Measurements from ENCODE around the gene TYK2. TPM values are rescaled to one million over a fixed set of nuclear protein-coding genes. Genes with fewer than 3 reads are reported as not detected.

The TYK2 gene
- total and polyA plus RNA-seq, 7 donors, result 35.6 to 125 (median 47.2) TPM

- intact Hi-C loops (cut with DNase I), result no loop called here
- peaks cover 0 to 11% (median 0%) of the 10 kb centered on the region in 4 donors for H3K36me3 ChIP-seq
- no peaks in the 10 kb centered on the region for H3K4me1 ChIP-seq
- no peaks in the 10 kb centered on the region for H3K9me3 ChIP-seq
- no peak overlapping the region for H3K27ac ChIP-seq
- DNase-seq, result no peak
- H3K27me3 ChIP-seq, result no peaks in the 10 kb centered on the region
- TF ChIP-seq POLR2A (IDR thresholded peaks at IDR 0.05) (no peak), POLR2AphosphoS5 (IDR thresholded peaks at IDR 0.05) (no peak), EP300 (IDR thresholded peaks at IDR 0.05) (no peak)
- TF ChIP-seq, protein P1, sequence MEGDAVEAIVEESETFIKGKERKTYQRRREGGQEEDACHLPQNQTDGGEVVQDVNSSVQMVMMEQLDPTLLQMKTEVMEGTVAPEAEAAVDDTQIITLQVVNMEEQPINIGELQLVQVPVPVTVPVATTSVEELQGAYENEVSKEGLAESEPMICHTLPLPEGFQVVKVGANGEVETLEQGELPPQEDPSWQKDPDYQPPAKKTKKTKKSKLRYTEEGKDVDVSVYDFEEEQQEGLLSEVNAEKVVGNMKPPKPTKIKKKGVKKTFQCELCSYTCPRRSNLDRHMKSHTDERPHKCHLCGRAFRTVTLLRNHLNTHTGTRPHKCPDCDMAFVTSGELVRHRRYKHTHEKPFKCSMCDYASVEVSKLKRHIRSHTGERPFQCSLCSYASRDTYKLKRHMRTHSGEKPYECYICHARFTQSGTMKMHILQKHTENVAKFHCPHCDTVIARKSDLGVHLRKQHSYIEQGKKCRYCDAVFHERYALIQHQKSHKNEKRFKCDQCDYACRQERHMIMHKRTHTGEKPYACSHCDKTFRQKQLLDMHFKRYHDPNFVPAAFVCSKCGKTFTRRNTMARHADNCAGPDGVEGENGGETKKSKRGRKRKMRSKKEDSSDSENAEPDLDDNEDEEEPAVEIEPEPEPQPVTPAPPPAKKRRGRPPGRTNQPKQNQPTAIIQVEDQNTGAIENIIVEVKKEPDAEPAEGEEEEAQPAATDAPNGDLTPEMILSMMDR (IDR thresholded peaks at IDR 0.05), result no peak
- H3K4me3 ChIP-seq, result no peak overlapping the region
- 90 to 92% methylated on average over 5 of the region's 5 CpGs for WGBS, 2 donors
Measured at GRCh38 chr19:10306327-10306726, 74.0 kb downstream of the TYK2 start.

DNA sequence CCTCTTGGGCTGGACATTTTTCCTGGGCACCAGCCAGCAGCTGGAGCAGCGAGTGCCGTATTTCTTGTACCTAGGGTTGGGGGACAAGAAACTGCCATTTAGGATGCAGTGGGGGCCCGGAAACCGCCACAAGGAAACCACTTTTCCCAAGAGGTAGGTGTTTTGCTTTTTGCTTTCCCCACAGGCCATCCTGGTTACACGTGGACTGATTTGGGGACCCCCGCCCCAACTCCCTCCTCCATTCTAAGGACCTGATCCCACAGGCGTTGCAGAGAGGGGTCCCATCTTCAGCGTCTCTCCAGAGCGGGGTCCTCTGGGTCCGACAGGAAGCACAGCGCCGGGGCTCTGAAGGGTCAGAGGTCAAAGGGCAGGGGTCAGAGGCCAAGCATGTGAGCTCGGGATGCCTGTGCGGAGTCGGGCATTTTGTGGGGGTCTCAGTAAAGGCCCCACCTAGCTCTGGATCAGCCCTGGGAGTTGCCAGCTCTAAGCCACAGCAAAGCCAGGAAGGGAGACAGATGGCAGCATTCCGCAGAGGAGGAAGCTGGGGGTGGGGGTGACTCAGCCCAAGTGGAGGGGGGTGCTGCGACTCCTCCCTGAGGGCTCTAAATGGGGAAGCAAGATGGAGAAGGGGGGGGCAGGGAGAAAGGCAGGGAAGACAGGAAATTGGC, 75.1 kb downstream of the TYK2 start:
- Histone ChIP-seq H3K27ac (no peak overlapping the region), H3K27me3 (peaks cover 0 to 2% (median 1%) of the 10 kb centered on the region in 3 donors), H3K36me3 (peaks cover 0 to 4% (median 0%) of the 10 kb centered on the region in 4 donors), H3K4me1 (no peaks in the 10 kb centered on the region), H3K4me3 (no peak overlapping the region), H3K9me3 (no peaks in the 10 kb centered on the region)
- TF ChIP-seq POLR2AphosphoS5 (IDR thresholded peaks at IDR 0.05) (no peak), EP300 (IDR thresholded peaks at IDR 0.05) (no peak), POLR2A (IDR thresholded peaks at IDR 0.05) (no peak)
- TF ChIP-seq, protein P1 (IDR thresholded peaks at IDR 0.05), result no peak
- WGBS, 2 donors, result 72 to 87% methylated on average over 17 of the region's 17 CpGs
- intact Hi-C loops (cut with DNase I), result no loop called here
- no peak for DNase-seq

Small RNA genes within 50 kb of the gene (small RNA-seq; reads per million reads assigned to genes)
- 0 reads per million in 3 donors for gene AC011511.1
- gene AC011511.4, result 0 reads per million in 3 donors

Other genes with a start within 250 kb of the TYK2 start
- gene DNMT1, start 185.6 kb downstream of the TYK2 start, total RNA-seq, result 10 to 100 TPM; 22.1 to 47.6 (median 34.9) TPM
- 10 to 100 TPM; 12.0 to 47.9 (median 13.6) TPM for gene DNMT1, start 185.6 kb downstream of the TYK2 start, polyA plus RNA-seq
- 10 to 100 TPM in 3 of 4 donors, 1 to 10 TPM in 1; 7.1 to 13.0 (median 10.6) TPM for gene S1PR2, start 149.2 kb downstream of the TYK2 start, total RNA-seq
- 1 to 10 TPM; 1.2 to 3.6 (median 3.5) TPM for gene S1PR2, start 149.2 kb downstream of the TYK2 start, polyA plus RNA-seq
- gene MRPL4, start 128.4 kb downstream of the TYK2 start, total RNA-seq, result 10 to 100 TPM; 37.9 to 68.9 (median 62.8) TPM
- 10 to 100 TPM; 45.1 to 85.2 (median 51.1) TPM for gene MRPL4, start 128.4 kb downstream of the TYK2 start, polyA plus RNA-seq
- gene ICAM1, start 109.5 kb downstream of the TYK2 start, total RNA-seq, result 10 to 100 TPM; 11.0 to 33.1 (median 13.5) TPM
- gene ICAM1, start 109.5 kb downstream of the TYK2 start, polyA plus RNA-seq, result 10 to 100 TPM in 2 of 3 donors, 1 to 10 TPM in 1; 5.4 to 27.0 (median 15.7) TPM
- gene ICAM4, start 93.6 kb downstream of the TYK2 start, total RNA-seq, result not detected
- gene ICAM4, start 93.6 kb downstream of the TYK2 start, polyA plus RNA-seq, result under 1 TPM in 1 of 3 donors, not detected in 2; 0.42 TPM
- under 1 TPM in 2 of 4 donors, not detected in 2; 0.54 to 0.83 TPM for gene ICAM5, start 90.6 kb downstream of the TYK2 start, total RNA-seq
- under 1 TPM in 2 of 3 donors, not detected in 1; 0.23 to 0.92 TPM for gene ICAM5, start 90.6 kb downstream of the TYK2 start, polyA plus RNA-seq
- 1 to 10 TPM; 1.1 to 4.3 (median 2.4) TPM for gene ZGLP1, start 70.8 kb downstream of the TYK2 start, total RNA-seq
- gene ZGLP1, start 70.8 kb downstream of the TYK2 start, polyA plus RNA-seq, result 1 to 10 TPM in 2 of 3 donors, not detected in 1; 2.4 to 6.0 TPM
- gene FDX2, start 64.6 kb downstream of the TYK2 start, total RNA-seq, result 10 to 100 TPM; 25.2 to 45.9 (median 31.9) TPM
- 10 to 100 TPM; 19.2 to 21.6 (median 20.1) TPM for gene FDX2, start 64.6 kb downstream of the TYK2 start, polyA plus RNA-seq
- 10 to 100 TPM; 10.0 to 28.5 (median 14.9) TPM for gene RAVER1, start 47.0 kb downstream of the TYK2 start, total RNA-seq
- gene RAVER1, start 47.0 kb downstream of the TYK2 start, polyA plus RNA-seq, result 10 to 100 TPM in 2 of 3 donors, 1 to 10 TPM in 1; 8.4 to 37.0 (median 14.8) TPM
- gene ICAM3, start 40.9 kb downstream of the TYK2 start, total RNA-seq, result 1 to 10 TPM; 1.9 to 4.2 (median 3.4) TPM
- gene ICAM3, start 40.9 kb downstream of the TYK2 start, polyA plus RNA-seq, result 10 to 100 TPM; 24.5 to 45.2 (median 35.4) TPM
- 100 to 1,000 TPM; 106 to 144 (median 118) TPM for gene CDC37, start 23.0 kb upstream of the TYK2 start, total RNA-seq
- 100 to 1,000 TPM; 129 to 294 (median 146) TPM for gene CDC37, start 23.0 kb upstream of the TYK2 start, polyA plus RNA-seq
- 10 to 100 TPM in 3 of 4 donors, 1 to 10 TPM in 1; 7.6 to 14.7 (median 12.9) TPM for gene PDE4A, start 40.0 kb upstream of the TYK2 start, total RNA-seq
- 1 to 10 TPM; 4.2 to 7.2 (median 6.2) TPM for gene PDE4A, start 40.0 kb upstream of the TYK2 start, polyA plus RNA-seq
- gene KEAP1, start 122.8 kb upstream of the TYK2 start, total RNA-seq, result 10 to 100 TPM; 45.4 to 67.8 (median 53.1) TPM
- 10 to 100 TPM; 43.2 to 62.4 (median 50.5) TPM for gene KEAP1, start 122.8 kb upstream of the TYK2 start, polyA plus RNA-seq
- gene S1PR5, start 136.9 kb upstream of the TYK2 start, total RNA-seq, result not detected
- under 1 TPM in 1 of 3 donors, not detected in 2; 0.07 TPM for gene S1PR5, start 136.9 kb upstream of the TYK2 start, polyA plus RNA-seq
- 10 to 100 TPM; 11.4 to 25.5 (median 16.7) TPM for gene ATG4D, start 163.3 kb upstream of the TYK2 start, total RNA-seq
- gene ATG4D, start 163.3 kb upstream of the TYK2 start, polyA plus RNA-seq, result 10 to 100 TPM; 70.3 to 82.5 (median 77.5) TPM
- 10 to 100 TPM; 13.6 to 21.1 (median 16.1) TPM for gene KRI1, start 185.4 kb upstream of the TYK2 start, total RNA-seq
- 10 to 100 TPM in 2 of 3 donors, 1 to 10 TPM in 1; 7.2 to 28.9 (median 11.4) TPM for gene KRI1, start 185.4 kb upstream of the TYK2 start, polyA plus RNA-seq
- gene CDKN2D, start 188.4 kb upstream of the TYK2 start, total RNA-seq, result 10 to 100 TPM in 3 of 4 donors, 1 to 10 TPM in 1; 7.5 to 14.9 (median 11.3) TPM
- gene CDKN2D, start 188.4 kb upstream of the TYK2 start, polyA plus RNA-seq, result 10 to 100 TPM; 17.4 to 28.2 (median 17.8) TPM
- gene AP1M2, start 206.7 kb upstream of the TYK2 start, total RNA-seq, result 1 to 10 TPM in 2 of 4 donors, not detected in 2; 1.1 to 3.0 TPM
- 100 to 1,000 TPM in 2 of 3 donors, 10 to 100 TPM in 1; 95.8 to 178 (median 150) TPM for gene AP1M2, start 206.7 kb upstream of the TYK2 start, polyA plus RNA-seq
- gene SLC44A2, start 245.0 kb upstream of the TYK2 start, total RNA-seq, result 10 to 100 TPM; 19.3 to 31.0 (median 25.3) TPM
- 10 to 100 TPM; 12.9 to 88.6 (median 23.4) TPM for gene SLC44A2, start 245.0 kb upstream of the TYK2 start, polyA plus RNA-seq

Data from sigmoid colon (tissue), 7 donors.